WI38 (cell line): ENCODE results near the gene CCT2.
"Not testable (repeated sequence)": the region's sequence is repeated elsewhere in the genome, so short reads cannot be mapped to it uniquely, and the experiment has no call there.

ENCODE experiments used
- H3K4me3 ChIP-seq: 2 replicates; pipeline ENCODE4 v1.5.1; 2011; ENCODE audit warnings: low read depth, mild to moderate bottlenecking, control low read depth, low read length
- TF ChIP-seq, protein P1 (sequence below): IDR thresholded peaks from 2 replicates; pipeline ENCODE4 v1.5.1; 2012; ENCODE audit warnings: low read depth, mild to moderate bottlenecking, control low read depth, low read length

CCT2 gene

DNA sequence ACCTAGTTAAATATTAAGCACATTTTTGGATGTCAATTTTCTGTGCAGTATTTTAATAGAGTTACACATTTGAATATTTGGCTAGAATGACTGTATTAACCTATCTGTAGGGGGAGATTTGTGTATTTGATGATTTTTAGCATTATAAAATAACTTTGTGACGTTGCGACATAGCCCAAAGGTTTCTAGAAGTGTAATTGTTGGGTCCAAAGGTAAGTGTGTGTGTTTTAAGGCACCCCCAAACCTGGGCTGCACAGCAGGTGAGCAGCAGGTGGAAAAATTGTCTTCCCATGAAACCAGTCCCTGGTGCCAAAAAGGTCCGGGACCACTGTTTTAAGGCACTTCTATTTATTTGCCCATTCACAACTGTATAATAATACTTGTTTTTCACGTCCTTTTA lies 3.3 kb downstream of the CCT2 start:
- H3K4me3 ChIP-seq = no peak overlapping the region
- TF ChIP-seq, protein P1, sequence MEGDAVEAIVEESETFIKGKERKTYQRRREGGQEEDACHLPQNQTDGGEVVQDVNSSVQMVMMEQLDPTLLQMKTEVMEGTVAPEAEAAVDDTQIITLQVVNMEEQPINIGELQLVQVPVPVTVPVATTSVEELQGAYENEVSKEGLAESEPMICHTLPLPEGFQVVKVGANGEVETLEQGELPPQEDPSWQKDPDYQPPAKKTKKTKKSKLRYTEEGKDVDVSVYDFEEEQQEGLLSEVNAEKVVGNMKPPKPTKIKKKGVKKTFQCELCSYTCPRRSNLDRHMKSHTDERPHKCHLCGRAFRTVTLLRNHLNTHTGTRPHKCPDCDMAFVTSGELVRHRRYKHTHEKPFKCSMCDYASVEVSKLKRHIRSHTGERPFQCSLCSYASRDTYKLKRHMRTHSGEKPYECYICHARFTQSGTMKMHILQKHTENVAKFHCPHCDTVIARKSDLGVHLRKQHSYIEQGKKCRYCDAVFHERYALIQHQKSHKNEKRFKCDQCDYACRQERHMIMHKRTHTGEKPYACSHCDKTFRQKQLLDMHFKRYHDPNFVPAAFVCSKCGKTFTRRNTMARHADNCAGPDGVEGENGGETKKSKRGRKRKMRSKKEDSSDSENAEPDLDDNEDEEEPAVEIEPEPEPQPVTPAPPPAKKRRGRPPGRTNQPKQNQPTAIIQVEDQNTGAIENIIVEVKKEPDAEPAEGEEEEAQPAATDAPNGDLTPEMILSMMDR = no peak

DNA sequence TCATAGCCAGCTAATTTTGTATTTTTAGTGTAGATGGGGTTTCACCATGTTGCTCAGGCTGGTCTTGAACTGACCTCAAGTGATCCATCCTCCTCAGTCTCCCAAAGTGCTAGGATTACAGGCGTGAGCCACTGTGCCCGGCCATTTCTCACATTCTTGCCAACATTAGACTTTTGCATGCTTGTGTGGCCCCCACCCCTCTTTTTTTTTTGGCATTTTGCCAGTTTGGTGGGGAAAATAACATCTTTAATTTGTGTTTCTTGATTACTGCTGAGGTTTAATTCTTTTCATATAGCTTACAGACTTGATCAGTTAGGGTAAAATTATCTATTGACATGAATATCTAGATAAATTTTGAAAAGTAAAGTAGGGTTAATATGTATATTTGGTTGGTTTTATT lies 3.8 kb downstream of the CCT2 start:
- TF ChIP-seq, protein P1 = no peak
- no peak overlapping the region for H3K4me3 ChIP-seq

DNA sequence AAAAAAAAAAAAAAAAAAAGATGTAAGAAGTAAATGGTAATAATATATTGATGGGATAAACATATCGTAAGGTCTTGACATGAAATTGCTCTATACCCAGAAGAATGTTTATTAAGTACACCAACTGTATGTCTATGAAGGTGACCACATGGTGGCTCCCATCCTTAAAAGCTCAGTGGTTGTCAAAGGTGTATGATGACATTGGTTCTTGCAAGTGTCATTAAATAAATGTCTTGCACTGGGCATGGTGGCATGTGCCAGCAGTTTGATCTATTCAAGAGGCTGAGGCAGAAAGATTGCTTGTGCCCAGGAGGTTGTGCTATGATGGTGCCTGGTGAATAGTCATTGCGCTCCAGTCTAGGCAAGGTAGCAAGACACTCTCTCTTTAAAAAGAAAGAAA lies 10.4 kb downstream of the CCT2 start:
- H3K4me3 ChIP-seq = no peak overlapping the region
- TF ChIP-seq, protein P1 = no peak

DNA sequence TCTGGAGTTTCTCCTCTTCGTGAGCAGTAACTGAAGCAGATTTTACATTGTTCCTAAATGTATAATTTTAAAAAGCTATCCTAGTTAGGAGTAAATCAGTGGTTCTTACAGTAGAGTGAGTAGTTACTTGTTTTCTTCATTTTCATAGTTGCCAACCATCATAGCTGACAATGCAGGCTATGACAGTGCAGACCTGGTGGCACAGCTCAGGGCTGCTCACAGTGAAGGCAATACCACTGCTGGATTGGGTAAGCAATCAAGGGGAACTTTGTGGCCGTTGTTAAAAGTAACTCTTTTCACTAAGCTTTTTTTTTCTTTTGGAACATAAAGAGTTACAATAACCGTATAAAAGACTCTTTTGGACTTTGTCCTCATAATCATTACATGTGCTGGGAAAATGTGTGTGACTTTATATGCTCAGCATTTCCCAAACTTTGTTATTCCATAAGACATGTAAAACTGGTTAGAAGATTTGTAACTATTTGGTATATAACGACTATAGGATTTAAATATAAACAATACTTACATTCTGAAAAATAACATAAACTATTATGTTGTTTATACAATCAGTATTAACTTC lies 13.0 kb downstream of the CCT2 start:
- no peak overlapping the region for H3K4me3 ChIP-seq
- TF ChIP-seq, protein P1 = no peak

DNA sequence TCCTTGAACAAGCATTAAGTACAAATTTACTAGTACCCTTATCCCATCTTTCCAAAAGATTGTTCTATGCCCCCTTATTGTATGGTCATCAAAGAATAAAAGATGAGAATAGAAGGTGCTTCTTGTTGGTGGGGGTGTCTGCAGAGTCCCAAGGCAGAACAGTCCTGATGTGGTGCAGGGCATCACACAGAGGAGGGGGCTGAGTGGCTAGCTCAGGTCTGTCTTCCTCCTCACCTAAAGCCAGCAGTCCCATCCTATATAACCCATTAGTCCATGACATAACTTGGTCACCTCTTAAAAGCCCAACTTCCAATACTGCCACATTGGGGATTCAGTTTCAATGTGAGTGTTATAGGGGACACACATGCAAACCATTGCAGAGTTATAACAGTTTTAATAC lies 15.5 kb downstream of the CCT2 start:
- TF ChIP-seq, protein P1 = no peak
- no peak overlapping the region for H3K4me3 ChIP-seq

DNA sequence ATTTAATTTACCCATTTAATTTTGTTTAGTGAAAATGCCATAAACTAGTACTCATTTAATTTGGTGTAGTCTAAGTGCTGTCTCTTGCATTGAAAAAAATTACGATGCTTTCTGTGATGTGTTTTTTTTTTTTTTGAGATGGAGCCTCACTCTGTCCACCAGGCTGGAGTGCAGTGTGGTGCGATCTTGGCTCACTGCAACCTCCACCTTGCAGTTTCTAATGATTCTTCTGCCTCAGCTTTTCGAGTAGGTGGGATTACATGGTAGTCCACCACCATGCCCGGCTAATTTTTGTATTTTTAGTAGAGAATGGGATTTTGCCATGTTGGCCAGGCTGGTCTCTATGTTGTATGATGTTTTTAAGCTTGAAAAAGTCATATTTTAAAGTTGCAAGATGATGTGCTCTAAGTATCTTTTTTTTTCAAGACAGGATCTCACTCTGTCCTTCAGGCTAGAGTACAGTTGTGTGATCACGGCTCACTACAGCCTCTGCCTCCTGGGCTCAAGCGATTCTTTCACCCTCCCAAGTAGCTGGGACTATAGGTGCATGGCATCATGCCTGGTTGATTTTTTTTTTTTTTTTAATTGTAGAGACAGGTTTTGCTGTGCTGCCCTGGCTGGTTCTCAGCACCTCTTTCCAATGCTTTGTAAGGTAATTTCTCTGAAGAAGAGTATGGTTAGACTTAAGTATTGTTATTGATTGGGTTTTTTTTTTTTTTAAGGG lies 16.9 kb downstream of the CCT2 start:
- no peak overlapping the region for H3K4me3 ChIP-seq
- TF ChIP-seq, protein P1 = no peak

DNA sequence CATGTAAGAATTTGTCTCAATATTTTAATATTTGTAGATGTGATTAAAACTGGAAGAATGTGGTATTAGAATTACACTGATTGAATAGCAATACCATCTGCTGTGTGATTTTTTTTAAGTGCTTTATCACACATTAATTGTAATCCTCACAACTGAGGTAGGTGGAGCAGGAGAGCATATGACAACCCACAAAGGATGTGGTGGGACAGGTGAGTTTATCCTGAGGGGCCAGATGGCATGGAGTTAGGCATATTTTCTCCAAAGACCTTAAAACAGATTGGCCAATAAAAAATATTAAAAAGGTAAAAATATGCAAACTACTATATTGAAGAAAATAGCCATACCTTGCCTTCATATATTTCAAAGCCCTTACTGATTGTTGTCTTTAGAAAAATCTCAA lies 17.7 kb downstream of the CCT2 start:
- TF ChIP-seq, protein P1 = no peak

DNA sequence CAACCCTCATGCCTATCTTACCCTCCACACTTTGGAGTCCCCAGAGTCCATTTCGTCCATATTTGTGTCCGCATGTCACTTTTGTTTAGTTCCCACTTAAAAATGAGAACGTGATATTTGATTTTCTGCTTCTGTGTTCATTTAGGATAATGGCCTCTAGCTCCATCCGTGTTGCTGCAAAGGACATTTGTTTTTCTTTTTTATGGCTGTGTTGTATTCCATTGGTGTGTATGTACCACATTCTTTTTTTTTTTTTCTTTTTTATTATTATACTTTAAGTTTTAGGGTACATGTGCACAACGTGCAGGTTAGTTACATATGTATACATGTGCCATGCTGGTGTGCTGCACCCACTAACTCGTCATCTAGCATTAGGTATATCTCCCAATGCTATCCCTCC lies 18.3 kb downstream of the CCT2 start:
- not testable (repeated sequence) for H3K4me3 ChIP-seq

More for the DNA sequence above, 17.7 kb downstream of the CCT2 start:
- no peak overlapping the region for H3K4me3 ChIP-seq

DNA sequence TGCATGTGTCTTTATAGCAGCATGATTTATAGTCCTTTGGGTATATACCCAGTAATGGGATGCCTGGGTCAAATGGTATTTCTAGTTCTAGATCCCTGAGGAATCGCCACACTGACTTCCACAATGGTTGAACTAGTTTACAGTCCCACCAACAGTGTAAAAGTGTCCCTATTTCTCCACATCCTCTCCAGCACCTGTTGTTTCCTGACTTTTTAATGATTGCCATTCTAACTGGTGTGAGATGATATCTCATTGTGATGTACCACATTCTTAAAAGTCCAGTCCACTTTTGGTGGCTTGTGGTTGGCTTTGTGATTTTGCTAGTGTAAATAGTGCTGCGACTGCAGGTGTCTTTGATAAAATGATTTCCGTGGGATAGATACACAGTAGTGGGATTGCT lies 19.0 kb downstream of the CCT2 start:
- H3K4me3 ChIP-seq = not testable (repeated sequence)
